Loucy (cell line): ENCODE results near the gene TEX261.

Source experiments
- EZH2phosphoT487 ChIP-seq: fragments of 200-600 bp; IDR thresholded peaks from 2 replicates; pipeline ENCODE4 v1.6.1; 2018; ENCODE audit warnings: antibody characterized with exemption, mild to moderate bottlenecking, moderate library complexity, borderline replicate concordance
- TF ChIP-seq, protein P1 (sequence below): fragments of 200-600 bp; sonication (generic); conservative IDR thresholded peaks from 2 replicates; pipeline ENCODE4 v1.5.1; 2014; ENCODE audit warnings: mild to moderate bottlenecking, antibody characterized with exemption, low read length

DNA sequence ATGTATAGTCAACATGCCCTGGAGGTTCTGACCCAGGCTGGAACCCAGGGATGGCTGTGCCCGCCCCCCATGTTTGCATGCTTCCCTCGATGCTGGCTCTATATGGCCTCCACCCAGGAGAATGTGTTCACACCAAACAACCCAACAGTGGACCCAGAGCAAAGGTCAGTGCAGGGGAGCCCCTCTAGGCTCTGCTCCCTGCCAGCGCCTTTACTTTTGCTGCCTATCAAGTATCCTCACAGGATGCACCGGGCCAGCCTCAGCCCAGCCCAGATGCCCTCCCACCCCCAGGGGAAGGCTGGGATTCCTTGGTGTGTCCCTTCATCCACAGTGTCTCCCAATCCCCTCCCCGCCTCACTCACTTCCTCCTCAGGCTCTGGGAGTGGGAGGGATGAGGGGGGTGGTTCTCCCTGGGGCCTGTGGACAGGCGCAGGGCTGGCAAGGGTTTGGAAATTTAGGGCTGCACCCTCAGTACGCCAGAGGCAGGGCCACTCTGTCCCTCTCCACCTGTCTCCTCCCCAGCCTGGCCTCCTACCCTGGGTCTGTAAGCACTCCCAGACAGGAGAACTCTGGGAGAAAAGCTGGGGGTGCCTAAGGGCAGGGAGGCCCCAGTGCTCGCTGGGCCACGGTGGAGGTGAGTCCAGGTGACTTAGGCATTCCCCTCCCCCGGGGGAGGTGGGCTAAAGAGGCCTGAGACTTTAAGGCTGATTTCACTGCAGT lies 56.6 kb downstream of the TEX261 start:
- TF ChIP-seq, protein P1, sequence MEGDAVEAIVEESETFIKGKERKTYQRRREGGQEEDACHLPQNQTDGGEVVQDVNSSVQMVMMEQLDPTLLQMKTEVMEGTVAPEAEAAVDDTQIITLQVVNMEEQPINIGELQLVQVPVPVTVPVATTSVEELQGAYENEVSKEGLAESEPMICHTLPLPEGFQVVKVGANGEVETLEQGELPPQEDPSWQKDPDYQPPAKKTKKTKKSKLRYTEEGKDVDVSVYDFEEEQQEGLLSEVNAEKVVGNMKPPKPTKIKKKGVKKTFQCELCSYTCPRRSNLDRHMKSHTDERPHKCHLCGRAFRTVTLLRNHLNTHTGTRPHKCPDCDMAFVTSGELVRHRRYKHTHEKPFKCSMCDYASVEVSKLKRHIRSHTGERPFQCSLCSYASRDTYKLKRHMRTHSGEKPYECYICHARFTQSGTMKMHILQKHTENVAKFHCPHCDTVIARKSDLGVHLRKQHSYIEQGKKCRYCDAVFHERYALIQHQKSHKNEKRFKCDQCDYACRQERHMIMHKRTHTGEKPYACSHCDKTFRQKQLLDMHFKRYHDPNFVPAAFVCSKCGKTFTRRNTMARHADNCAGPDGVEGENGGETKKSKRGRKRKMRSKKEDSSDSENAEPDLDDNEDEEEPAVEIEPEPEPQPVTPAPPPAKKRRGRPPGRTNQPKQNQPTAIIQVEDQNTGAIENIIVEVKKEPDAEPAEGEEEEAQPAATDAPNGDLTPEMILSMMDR: no peak
- no peak for TF ChIP-seq EZH2phosphoT487
